Stimulated activated CD8-positive, alpha-beta memory T cell treated with anti-CD3 and anti-CD28 coated beads, Interleukin-4, amount 100 ng/mL, for 48 hours (primary cell): Measurements from ENCODE around the gene GRIP2.
"Not testable (repeated sequence)": the region's sequence is repeated elsewhere in the genome, so short reads cannot be mapped to it uniquely, and the experiment has no call there.

ENCODE experiments used
- DNase-seq: peaks from one replicate; pipeline ENCODE4 v3.0.0-alpha.2; 2020

The GRIP2 gene

GRCh38 chr3:14519406-14519805 lies 20.7 kb downstream of the GRIP2 start:
- DNase-seq = no peak

GRCh38 chr3:14518893-14519292 lies 21.2 kb downstream of the GRIP2 start:
- DNase-seq = no peak

- no peak for DNase-seq
These were observed 21.7 kb downstream of the GRIP2 start for GRCh38 chr3:14518432-14518802.

- no peak for DNase-seq
These were observed 22.3 kb downstream of the GRIP2 start for GRCh38 chr3:14517601-14518431.

GRCh38 chr3:14516738-14517345 lies 23.3 kb downstream of the GRIP2 start:
- DNase-seq = no peak

- DNase-seq = not testable (repeated sequence)
These were observed 24.6 kb downstream of the GRIP2 start for GRCh38 chr3:14515526-14515925.

- DNase-seq = no peak
These were observed 25.8 kb downstream of the GRIP2 start for GRCh38 chr3:14514323-14514720.

GRCh38 chr3:14513566-14514322 lies 26.4 kb downstream of the GRIP2 start:
- DNase-seq = no peak

- DNase-seq = no peak
These were observed 27.2 kb downstream of the GRIP2 start for GRCh38 chr3:14512942-14513327.

- DNase-seq = no peak
These were observed 27.7 kb downstream of the GRIP2 start for GRCh38 chr3:14512281-14512941.

- DNase-seq = no peak
These were observed 28.4 kb downstream of the GRIP2 start for GRCh38 chr3:14511623-14512280.

- no peak for DNase-seq
These were observed 29.1 kb downstream of the GRIP2 start for GRCh38 chr3:14510838-14511622.

GRCh38 chr3:14509796-14510100 lies 30.4 kb downstream of the GRIP2 start:
- no peak for DNase-seq

- peak; percentile 94 for DNase-seq
These were observed 31.0 kb downstream of the GRIP2 start for GRCh38 chr3:14508966-14509795.

- DNase-seq = no peak
These were observed 31.7 kb downstream of the GRIP2 start for GRCh38 chr3:14508505-14508819.

- no peak for DNase-seq
These were observed 32.2 kb downstream of the GRIP2 start for GRCh38 chr3:14507757-14508504.

- no peak for DNase-seq
These were observed 32.8 kb downstream of the GRIP2 start for GRCh38 chr3:14507305-14507741.

GRCh38 chr3:14506626-14507304 lies 33.4 kb downstream of the GRIP2 start:
- DNase-seq = no peak

- no peak for DNase-seq
These were observed 34.2 kb downstream of the GRIP2 start for GRCh38 chr3:14505803-14506500.
